Neural progenitor cell (in vitro differentiated cells): ENCODE data around the gene LIPI. TPM values are rescaled to one million over a fixed set of nuclear protein-coding genes. Genes with fewer than 3 reads are reported as not detected.

ENCODE experiments used
- DNase-seq: peaks from one replicate; pipeline ENCODE4 v3.0.0-alpha.2; 2016; ENCODE audit warnings: low spot score
- H2AFZ ChIP-seq: fragments of 200-600 bp; sonication (generic); replicated peaks from 2 replicates; pipeline ENCODE4 v1.6.1; 2016; ENCODE audit warnings: antibody characterized with exemption
- H3F3A ChIP-seq: fragments of 200-600 bp; sonication (generic); 2 replicates; pipeline ENCODE4 v1.6.1; 2016; ENCODE audit warnings: antibody characterized with exemption, low read depth
- H3K27ac ChIP-seq: fragments of 200-600 bp; sonication (generic); 2 replicates; pipeline ENCODE4 v1.5.1; 2016; ENCODE audit warnings: mild to moderate bottlenecking
- H3K27me3 ChIP-seq: fragments of 200-600 bp; sonication (generic); 2 replicates; pipeline ENCODE4 v1.6.1; 2016; ENCODE audit warnings: mild to moderate bottlenecking, moderate library complexity
- H3K36me3 ChIP-seq: fragments of 200-600 bp; sonication (generic); 2 replicates; pipeline ENCODE4 v1.5.1; 2016
- H3K4me1 ChIP-seq: fragments of 200-600 bp; sonication (generic); 2 replicates; pipeline ENCODE4 v1.6.1; 2016; ENCODE audit warnings: mixed run types
- H3K4me2 ChIP-seq: fragments of 200-600 bp; sonication (generic); 2 replicates; pipeline ENCODE4 v1.6.1; 2016
- H3K4me3 ChIP-seq: fragments of 200-600 bp; sonication (generic); 2 replicates; pipeline ENCODE4 v1.5.1; 2016
- H3K79me2 ChIP-seq: fragments of 200-600 bp; sonication (generic); 2 replicates; pipeline ENCODE4 v1.6.1; 2016; ENCODE audit warnings: low read depth
- H3K9ac ChIP-seq: fragments of 200-600 bp; sonication (generic); 2 replicates; pipeline ENCODE4 v1.6.1; 2016
- H3K9me3 ChIP-seq: fragments of 200-600 bp; sonication (generic); 2 replicates; pipeline ENCODE4 v1.5.1; 2016; ENCODE audit warnings: low read depth
- H4K20me1 ChIP-seq: fragments of 200-600 bp; sonication (generic); 2 replicates; pipeline ENCODE4 v1.6.1; 2016; ENCODE audit warnings: low read depth
- H3K27ac Mint-ChIP-seq: 3 replicates; pipeline ENCODE4 v1.8.0; 2021; ENCODE audit warnings: mixed read lengths
- H3K27me3 Mint-ChIP-seq: 2 replicates; pipeline ENCODE4 v1.8.0; 2022; ENCODE audit warnings: low read depth, mild to moderate bottlenecking, inconsistent platforms, moderate library complexity, mixed read lengths; ENCODE audit not compliant: insufficient read depth
- H3K36me3 Mint-ChIP-seq: 3 replicates; pipeline ENCODE4 v1.8.0; 2021; ENCODE audit warnings: mixed read lengths
- H3K4me1 Mint-ChIP-seq: 3 replicates; pipeline ENCODE4 v1.8.0; 2021; ENCODE audit warnings: mixed read lengths
- H3K4me3 Mint-ChIP-seq: 3 replicates; pipeline ENCODE4 v1.8.0; 2021; ENCODE audit warnings: mild to moderate bottlenecking, moderate library complexity, mixed read lengths
- H3K9me3 Mint-ChIP-seq: 3 replicates; pipeline ENCODE4 v1.8.0; 2020; ENCODE audit warnings: mixed read lengths
- CTCF ChIP-seq: fragments of 200-600 bp; sonication (generic); IDR thresholded peaks from 2 replicates; pipeline ENCODE4 v1.5.1; 2017; ENCODE audit warnings: antibody characterized with exemption, mild to moderate bottlenecking
- EZH2 ChIP-seq: fragments of 200-600 bp; sonication (generic); IDR thresholded peaks from 2 replicates; pipeline ENCODE4 v1.6.1; 2017; ENCODE audit warnings: antibody characterized with exemption, mild to moderate bottlenecking, moderate library complexity
- EZH2phosphoT487 ChIP-seq: fragments of 200-600 bp; sonication (generic); IDR thresholded peaks from 2 replicates; pipeline ENCODE4 v1.6.1; 2017; ENCODE audit warnings: antibody characterized with exemption
- total RNA-seq: library from RNA; depleted of rRNA; stranded (reverse); fragments of >200 nt; gene quantifications from 2 replicates; pipeline ENCODE4 v1.2.3, GENCODE V29; 2015; ENCODE audit warnings: low replicate concordance

The LIPI gene
- total RNA-seq, 1 donor from 2014 or later: not detected

GRCh38 chr21:14223365-14223764 lies 12.6 kb upstream of the LIPI start:
- H3K36me3 Mint-ChIP-seq: no peaks in the 10 kb centered on the region
- H3K79me2 ChIP-seq: no peaks in the 10 kb centered on the region

GRCh38 chr21:14215971-14216641 lies 5.4 kb upstream of the LIPI start, which contains the start of gene RBM11:
Gene RBM11 (plus strand): TSS chr21:14216157. CDS start chr21:14216187, 30 bp downstream.
- Histone ChIP-seq H3K36me3 (no peaks in the 10 kb centered on the region), H2AFZ (peak within 1 kb of the TSS; percentile 100), H4K20me1 (no peaks in the 10 kb centered on the region), H3K9ac (peak within 1 kb of the TSS; percentile 12), H3K9me3 (no peaks in the 10 kb centered on the region), H3K4me2 (peak within 1 kb of the TSS; percentile 88), H3K27ac (no peak within 1 kb of the TSS), H3K79me2 (no peaks in the 10 kb centered on the region), H3K4me3 (peak within 1 kb of the TSS; percentile 80), H3K27me3 (peaks cover 29% of the 10 kb centered on the region), H3F3A (no peaks in the 10 kb centered on the region), H3K4me1 (no peaks in the 10 kb centered on the region)
- Mint-ChIP-seq H3K4me1 (no peaks in the 10 kb centered on the region), H3K36me3 (no peaks in the 10 kb centered on the region), H3K27ac (no peak within 1 kb of the TSS), H3K27me3 (no peaks in the 10 kb centered on the region), H3K9me3 (no peaks in the 10 kb centered on the region), H3K4me3 (peak within 1 kb of the TSS; percentile 85)
- DNase-seq: peak; percentile 94
- TF ChIP-seq EZH2 (peak; percentile 21), CTCF (no peak)

More at GRCh38 chr21:14223365-14223764, 12.6 kb upstream of the LIPI start:
- Histone ChIP-seq H2AFZ (no peak overlapping the region), H3K4me2 (no peak overlapping the region), H3K9ac (no peak overlapping the region), H3K4me1 (no peaks in the 10 kb centered on the region), H3K27me3 (no peaks in the 10 kb centered on the region), H3K9me3 (no peaks in the 10 kb centered on the region), H3K36me3 (no peaks in the 10 kb centered on the region), H3K4me3 (no peak overlapping the region), H3F3A (no peaks in the 10 kb centered on the region), H4K20me1 (no peaks in the 10 kb centered on the region), H3K27ac (no peak overlapping the region)
- no peaks in the 10 kb centered on the region for H3K4me1 Mint-ChIP-seq
- TF ChIP-seq EZH2: no peak
- no peak for TF ChIP-seq EZH2phosphoT487
- TF ChIP-seq CTCF: no peak
- H3K27ac Mint-ChIP-seq: no peak overlapping the region
- no peak for DNase-seq
- peaks cover 2% of the 10 kb centered on the region for H3K9me3 Mint-ChIP-seq
- no peak overlapping the region for H3K4me3 Mint-ChIP-seq
- no peaks in the 10 kb centered on the region for H3K27me3 Mint-ChIP-seq

GRCh38 chr21:14213164-14213563 lies 2.4 kb upstream of the LIPI start:
- H3K27ac Mint-ChIP-seq: no peak overlapping the region
- Histone ChIP-seq H3K9ac (no peak overlapping the region), H3K4me1 (no peaks in the 10 kb centered on the region), H3K79me2 (no peaks in the 10 kb centered on the region), H2AFZ (no peak overlapping the region), H3K27ac (no peak overlapping the region), H3K27me3 (peaks cover 29% of the 10 kb centered on the region), H3F3A (no peaks in the 10 kb centered on the region), H3K4me3 (no peak overlapping the region), H4K20me1 (no peaks in the 10 kb centered on the region), H3K4me2 (no peak overlapping the region), H3K36me3 (no peaks in the 10 kb centered on the region), H3K9me3 (no peaks in the 10 kb centered on the region)
- no peak for TF ChIP-seq EZH2phosphoT487
- TF ChIP-seq CTCF: no peak
- TF ChIP-seq EZH2: no peak
- no peaks in the 10 kb centered on the region for H3K9me3 Mint-ChIP-seq
- no peaks in the 10 kb centered on the region for H3K27me3 Mint-ChIP-seq
- DNase-seq: no peak
- no peaks in the 10 kb centered on the region for H3K36me3 Mint-ChIP-seq
- H3K4me1 Mint-ChIP-seq: no peaks in the 10 kb centered on the region
- H3K4me3 Mint-ChIP-seq: no peak overlapping the region
